Stimulated activated CD4-positive, alpha-beta T cell treated with anti-CD3 and anti-CD28 coated beads, Interleukin-15, amount 100 ng/mL, for 1 hour (primary cell): ENCODE results near the gene C19orf44.
"Not testable (repeated sequence)": the region's sequence is repeated elsewhere in the genome, so short reads cannot be mapped to it uniquely, and the experiment has no call there.

Experiments used
- DNase-seq, 2 donors: peaks; one replicate each; pipeline ENCODE4 v3.0.0-alpha.2; 2020; ENCODE audit warnings: low read depth in 1 of 2, low spot score in 1 of 2

C19orf44 gene

GRCh38 chr19:16532440-16533234 is 36.4 kb downstream of the C19orf44 start:
- DNase-seq, result no peak

GRCh38 chr19:16535381-16535780 is 39.2 kb downstream of the C19orf44 start:
- no peak for DNase-seq

GRCh38 chr19:16536130-16536529 is 39.9 kb downstream of the C19orf44 start:
- no peak for DNase-seq

GRCh38 chr19:16537111-16537510 is 40.9 kb downstream of the C19orf44 start:
- no peak for DNase-seq

- no peak for DNase-seq
These were observed 44.8 kb downstream of the C19orf44 start for GRCh38 chr19:16540948-16541347.

- DNase-seq, result no peak
These were observed 45.4 kb downstream of the C19orf44 start for GRCh38 chr19:16541526-16542044.

- DNase-seq, result peak; percentile 89 to 90
These were observed 46.1 kb downstream of the C19orf44 start, which contains the start of gene CHERP for GRCh38 chr19:16542045-16542909. Gene CHERP, minus strand, starts transcription at chr19:16542437. Its CDS starts 59 bp downstream, at chr19:16542378.

- no peak for DNase-seq
These were observed 46.8 kb downstream of the C19orf44 start for GRCh38 chr19:16542910-16543472.

GRCh38 chr19:16543734-16544133 is 47.5 kb downstream of the C19orf44 start:
- not testable (repeated sequence) for DNase-seq

- DNase-seq, result no peak
These were observed 48.5 kb downstream of the C19orf44 start for GRCh38 chr19:16544473-16545231.

- no peak for DNase-seq
These were observed 52.8 kb downstream of the C19orf44 start for GRCh38 chr19:16548956-16549355.

GRCh38 chr19:16551902-16552301 is 55.7 kb downstream of the C19orf44 start:
- DNase-seq, result not testable (repeated sequence)

GRCh38 chr19:16554776-16555175 is 58.6 kb downstream of the C19orf44 start:
- DNase-seq, result no peak

GRCh38 chr19:16559780-16560276 is 63.6 kb downstream of the C19orf44 start:
- no peak for DNase-seq

- DNase-seq, result no peak
These were observed 65.2 kb downstream of the C19orf44 start for GRCh38 chr19:16561382-16561781.

GRCh38 chr19:16562608-16563025 is 66.4 kb downstream of the C19orf44 start:
- no peak for DNase-seq

GRCh38 chr19:16564842-16565241 is 68.6 kb downstream of the C19orf44 start:
- DNase-seq, result no peak

GRCh38 chr19:16566161-16566560 is 70.0 kb downstream of the C19orf44 start:
- DNase-seq, result peak in 1 of 2 donors; percentile 57

- no peak for DNase-seq
These were observed 70.5 kb downstream of the C19orf44 start for GRCh38 chr19:16566702-16567101.

- no peak for DNase-seq
These were observed 73.6 kb downstream of the C19orf44 start for GRCh38 chr19:16569609-16570320.
